Measurements from ENCODE around the gene RTP3.

DNA sequence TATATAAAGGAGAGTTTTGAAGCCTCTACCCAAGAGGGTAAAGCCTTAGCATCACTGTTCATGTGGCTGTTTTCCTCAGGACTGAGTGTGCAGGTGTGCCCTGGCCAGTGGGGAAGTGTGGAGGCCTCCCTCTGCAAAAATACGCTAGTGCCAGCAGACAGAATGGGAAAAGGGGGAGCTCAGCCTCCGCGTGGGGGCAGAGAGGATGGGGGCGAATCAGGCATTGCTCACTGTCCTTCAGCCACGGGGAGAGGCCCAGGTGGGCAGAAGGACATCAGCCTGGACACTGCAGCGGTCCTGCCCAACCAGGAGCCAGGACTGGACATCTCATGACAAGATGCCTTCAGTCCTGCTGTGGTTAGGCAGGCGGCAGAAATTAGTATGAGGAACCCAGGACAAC is 43.2 kb upstream of the RTP3 start:
- TF ChIP-seq, protein P1, sequence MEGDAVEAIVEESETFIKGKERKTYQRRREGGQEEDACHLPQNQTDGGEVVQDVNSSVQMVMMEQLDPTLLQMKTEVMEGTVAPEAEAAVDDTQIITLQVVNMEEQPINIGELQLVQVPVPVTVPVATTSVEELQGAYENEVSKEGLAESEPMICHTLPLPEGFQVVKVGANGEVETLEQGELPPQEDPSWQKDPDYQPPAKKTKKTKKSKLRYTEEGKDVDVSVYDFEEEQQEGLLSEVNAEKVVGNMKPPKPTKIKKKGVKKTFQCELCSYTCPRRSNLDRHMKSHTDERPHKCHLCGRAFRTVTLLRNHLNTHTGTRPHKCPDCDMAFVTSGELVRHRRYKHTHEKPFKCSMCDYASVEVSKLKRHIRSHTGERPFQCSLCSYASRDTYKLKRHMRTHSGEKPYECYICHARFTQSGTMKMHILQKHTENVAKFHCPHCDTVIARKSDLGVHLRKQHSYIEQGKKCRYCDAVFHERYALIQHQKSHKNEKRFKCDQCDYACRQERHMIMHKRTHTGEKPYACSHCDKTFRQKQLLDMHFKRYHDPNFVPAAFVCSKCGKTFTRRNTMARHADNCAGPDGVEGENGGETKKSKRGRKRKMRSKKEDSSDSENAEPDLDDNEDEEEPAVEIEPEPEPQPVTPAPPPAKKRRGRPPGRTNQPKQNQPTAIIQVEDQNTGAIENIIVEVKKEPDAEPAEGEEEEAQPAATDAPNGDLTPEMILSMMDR (IDR thresholded peaks at IDR 0.05) = no peak
- no peak for TF ChIP-seq SIN3A (IDR thresholded peaks at IDR 0.05; ENCODE audit: borderline replicate concordance, insufficient read depth, low read depth, low read length)
- no peak for TF ChIP-seq POLR2AphosphoS5 (IDR thresholded peaks at IDR 0.05; ENCODE audit: low read depth, low read length)
- TF ChIP-seq TCF7L2 (IDR thresholded peaks at IDR 0.05; ENCODE audit: low read depth, low read length) = no peak
- TF ChIP-seq, protein P2, sequence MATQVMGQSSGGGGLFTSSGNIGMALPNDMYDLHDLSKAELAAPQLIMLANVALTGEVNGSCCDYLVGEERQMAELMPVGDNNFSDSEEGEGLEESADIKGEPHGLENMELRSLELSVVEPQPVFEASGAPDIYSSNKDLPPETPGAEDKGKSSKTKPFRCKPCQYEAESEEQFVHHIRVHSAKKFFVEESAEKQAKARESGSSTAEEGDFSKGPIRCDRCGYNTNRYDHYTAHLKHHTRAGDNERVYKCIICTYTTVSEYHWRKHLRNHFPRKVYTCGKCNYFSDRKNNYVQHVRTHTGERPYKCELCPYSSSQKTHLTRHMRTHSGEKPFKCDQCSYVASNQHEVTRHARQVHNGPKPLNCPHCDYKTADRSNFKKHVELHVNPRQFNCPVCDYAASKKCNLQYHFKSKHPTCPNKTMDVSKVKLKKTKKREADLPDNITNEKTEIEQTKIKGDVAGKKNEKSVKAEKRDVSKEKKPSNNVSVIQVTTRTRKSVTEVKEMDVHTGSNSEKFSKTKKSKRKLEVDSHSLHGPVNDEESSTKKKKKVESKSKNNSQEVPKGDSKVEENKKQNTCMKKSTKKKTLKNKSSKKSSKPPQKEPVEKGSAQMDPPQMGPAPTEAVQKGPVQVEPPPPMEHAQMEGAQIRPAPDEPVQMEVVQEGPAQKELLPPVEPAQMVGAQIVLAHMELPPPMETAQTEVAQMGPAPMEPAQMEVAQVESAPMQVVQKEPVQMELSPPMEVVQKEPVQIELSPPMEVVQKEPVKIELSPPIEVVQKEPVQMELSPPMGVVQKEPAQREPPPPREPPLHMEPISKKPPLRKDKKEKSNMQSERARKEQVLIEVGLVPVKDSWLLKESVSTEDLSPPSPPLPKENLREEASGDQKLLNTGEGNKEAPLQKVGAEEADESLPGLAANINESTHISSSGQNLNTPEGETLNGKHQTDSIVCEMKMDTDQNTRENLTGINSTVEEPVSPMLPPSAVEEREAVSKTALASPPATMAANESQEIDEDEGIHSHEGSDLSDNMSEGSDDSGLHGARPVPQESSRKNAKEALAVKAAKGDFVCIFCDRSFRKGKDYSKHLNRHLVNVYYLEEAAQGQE (IDR thresholded peaks at IDR 0.05; ENCODE audit: insufficient read depth in 1 of 2, low read depth in 2 of 2, low read length in 1 of 2) = no peak

Measured in Panc1 (cell line).